Pancreas (tissue), 10 donors: ENCODE measurements around the gene ADAMTS14. TPM values are rescaled to one million over a fixed set of nuclear protein-coding genes. Genes with fewer than 3 reads are reported as not detected.

ENCODE experiments used
- ATAC-seq, 4 donors: fragments of 200-7000 bp; cut with Tn5 transposase; one replicate each; pipeline versions ENCODE4 v1.8.0 to v1.9.1; 2020; ENCODE audit warnings: mild to moderate bottlenecking in 4 of 4, moderate library complexity in 4 of 4
- DNase-seq, 6 donors: peaks; one replicate each; pipeline ENCODE4 v3.0.0-alpha.2; 2020
- FAIRE-seq: peaks from 2 replicates; lab custom pipeline; 2012; peaks lifted over from hg19 to GRCh38; lab: Jason Lieb, UNC
- H3K27ac ChIP-seq, 4 donors: fragments of 200-600 bp; sonication (generic); 1 replicate in 3 of 4; 2 replicates in 1 of 4; pipeline versions ENCODE4 v1.5.0 to v1.8.0; 2020
- H3K27me3 ChIP-seq, 4 donors: fragments of 200-600 bp; one replicate each; pipeline ENCODE4 v1.8.0; 2021
- H3K36me3 ChIP-seq, 3 donors: fragments of 200-600 bp; sonication (generic) in 1 of 3; one replicate each; pipeline versions ENCODE4 v1.5.0 to v1.8.0; 2020 to 2021
- H3K4me1 ChIP-seq, 3 donors: fragments of 200-600 bp; one replicate each; pipeline ENCODE4 v1.8.0; 2021
- H3K4me3 ChIP-seq, 4 donors: fragments of 200-600 bp; sonication (generic) in 2 of 4; one replicate each; pipeline versions ENCODE4 v1.5.0 to v1.8.0; 2020 to 2021
- H3K9me3 ChIP-seq, 4 donors: fragments of 200-600 bp; one replicate each; pipeline ENCODE4 v1.8.0; 2021
- CTCF ChIP-seq, 4 donors: fragments of 200-600 bp; sonication (generic) in 3 of 4; IDR thresholded peaks; one replicate each; pipeline versions ENCODE4 v1.5.0 to v1.8.0; 2021; ENCODE audit warnings: antibody characterized with exemption in 4 of 4
- WGBS, 2 donors: extraction: QIAGEN DNeasy Blood & Tissue Kit; methylation state at CpG; one replicate each; pipeline ENCODE4 v1.1.7; 2013; 5-methylcytosine and 5-hydroxymethylcytosine counted together
- intact Hi-C, 3 donors: fragments of 100-400 bp; cut with DNase I; formaldehyde crosslinking; loops; one replicate each; pipeline versions ENCODE4 v1.11.1 to v1.14.2; 2022
- polyA plus RNA-seq, 2 donors: library from polyadenylated mRNA; stranded (reverse); fragments of 200-250 nt; gene quantifications; one replicate each; pipeline ENCODE4 v1.2.3, GENCODE V29; 2013
- total RNA-seq, 6 donors: library from RNA; stranded (reverse); fragmentation: NEBNext Ultra II Directional in 4 of 6; extraction: Animal tissue kit (Norgen Biotek cat#: 25700) in 4 of 6; gene quantifications; one replicate each; pipeline versions ENCODE4 v1.2.1 to v1.2.4, GENCODE V29; 2021 to 2023
- donor health status: healthy with polysubstance abuse.
- donor health status: DM: no; HTN: no; CAD: no; lungs with moderate emphysema.
- donor health status: DM: no; HTN: no; CAD: no.
- donor health status: control.
- donor health status: control.
- donor health status: Bipolar disorder and iron deficiency.
- donor health status: DM: yes; HTN: yes; CAD: no.
- donor health status: DM: no; HTN: no; CAD: no.
- donor health status: DM: no; HTN: no; CAD: no.
- donor health status: DM: yes; HTN: yes; CAD: no.

The ADAMTS14 gene
- total and polyA plus RNA-seq, 8 donors: 0.06 to 2.2 (median 0.23) TPM; not detected in 2

DNA sequence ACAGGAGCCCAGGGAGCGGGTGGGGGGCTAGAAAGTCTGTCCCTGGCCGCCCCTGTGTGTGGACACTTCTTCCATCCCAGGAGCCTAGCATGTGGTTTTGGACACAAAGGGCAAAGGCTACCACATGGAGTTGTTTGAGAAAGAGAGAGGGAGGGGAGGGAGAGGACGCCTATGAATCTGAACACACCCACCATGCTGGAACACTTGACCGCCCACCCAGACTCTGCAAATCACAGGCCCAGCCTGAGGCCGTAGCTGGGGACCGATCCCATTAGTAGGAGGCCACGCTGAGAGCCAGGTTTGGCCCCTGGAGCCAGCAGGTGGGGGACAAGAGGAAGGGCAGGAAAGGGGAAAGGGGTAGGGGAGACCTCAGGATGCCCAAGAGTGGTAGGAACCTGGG is 39.6 kb downstream of the ADAMTS14 start:
- Histone ChIP-seq H3K27me3 (no peaks in the 10 kb centered on the region), H3K4me1 (no peaks in the 10 kb centered on the region), H3K4me3 (no peak overlapping the region), H3K36me3 (no peaks in the 10 kb centered on the region), H3K27ac (no peak overlapping the region), H3K9me3 (no peaks in the 10 kb centered on the region)
- FAIRE-seq (no peak), DNase-seq (no peak), ATAC-seq (no peak)
- intact Hi-C loops: no loop called here
- WGBS, 2 donors: 68 to 74% methylated on average over 7 of the region's 7 CpGs
- no peak for TF ChIP-seq CTCF (IDR thresholded peaks at IDR 0.05)

DNA sequence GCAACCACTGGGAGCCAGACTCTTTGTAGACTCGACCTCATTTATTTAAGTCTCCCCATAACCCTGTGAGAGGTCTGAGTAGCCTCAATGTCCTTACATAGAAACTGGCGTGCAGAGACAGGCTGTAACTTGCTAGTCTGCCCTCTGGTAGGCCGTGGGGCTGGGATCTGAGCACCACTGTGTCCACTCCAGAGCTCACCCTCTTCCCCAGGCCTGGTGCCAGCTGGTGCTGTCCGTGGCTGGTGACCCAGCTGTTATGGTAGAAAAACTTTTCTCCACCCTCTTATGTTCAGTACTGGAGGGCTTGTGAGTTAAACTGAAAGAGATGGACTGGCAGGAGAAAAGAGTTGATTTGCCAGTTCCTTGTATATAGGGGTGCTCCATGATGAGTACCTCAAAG is 41.9 kb downstream of the ADAMTS14 start:
- H3K27me3 ChIP-seq: no peaks in the 10 kb centered on the region
- no peak for TF ChIP-seq CTCF (IDR thresholded peaks at IDR 0.05)
- no peak for ATAC-seq
- H3K4me1 ChIP-seq: no peaks in the 10 kb centered on the region
- H3K36me3 ChIP-seq: no peaks in the 10 kb centered on the region
- WGBS, 2 donors: 63 to 70% methylated on average over 4 of the region's 4 CpGs
- DNase-seq: no peak
- H3K9me3 ChIP-seq: no peaks in the 10 kb centered on the region
- H3K27ac ChIP-seq: no peak overlapping the region
- no peak overlapping the region for H3K4me3 ChIP-seq
- no peak for FAIRE-seq
- intact Hi-C loops: no loop called here

DNA sequence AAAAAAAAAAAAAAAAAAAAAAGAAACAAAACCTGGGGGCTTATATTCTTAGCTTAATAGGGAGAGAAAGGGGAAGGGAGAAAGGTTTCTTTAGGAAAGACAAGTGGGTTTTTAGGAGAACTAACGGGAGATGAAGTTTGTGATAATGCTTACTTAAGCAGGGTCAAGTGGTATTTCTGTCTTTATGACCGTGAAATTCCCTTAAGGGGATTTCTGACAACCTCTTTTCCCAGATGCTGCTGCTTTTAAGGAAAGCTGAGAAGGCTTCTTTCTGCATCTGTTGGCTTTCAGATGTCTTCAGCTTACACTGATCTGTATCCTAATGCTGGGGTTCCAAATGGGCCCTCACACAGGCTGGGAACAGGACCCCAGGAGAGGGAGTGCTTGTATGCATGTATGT is 42.6 kb downstream of the ADAMTS14 start:
- Histone ChIP-seq H3K27ac (no peak overlapping the region), H3K27me3 (no peaks in the 10 kb centered on the region), H3K4me3 (no peak overlapping the region), H3K9me3 (no peaks in the 10 kb centered on the region), H3K36me3 (no peaks in the 10 kb centered on the region), H3K4me1 (no peaks in the 10 kb centered on the region)
- DNase-seq: no peak
- no peak for TF ChIP-seq CTCF (IDR thresholded peaks at IDR 0.05)
- 77 to 79% methylated on average over 2 of the region's 2 CpGs for WGBS, 2 donors
- intact Hi-C loops: no loop called here
- no peak for FAIRE-seq
- no peak for ATAC-seq

DNA sequence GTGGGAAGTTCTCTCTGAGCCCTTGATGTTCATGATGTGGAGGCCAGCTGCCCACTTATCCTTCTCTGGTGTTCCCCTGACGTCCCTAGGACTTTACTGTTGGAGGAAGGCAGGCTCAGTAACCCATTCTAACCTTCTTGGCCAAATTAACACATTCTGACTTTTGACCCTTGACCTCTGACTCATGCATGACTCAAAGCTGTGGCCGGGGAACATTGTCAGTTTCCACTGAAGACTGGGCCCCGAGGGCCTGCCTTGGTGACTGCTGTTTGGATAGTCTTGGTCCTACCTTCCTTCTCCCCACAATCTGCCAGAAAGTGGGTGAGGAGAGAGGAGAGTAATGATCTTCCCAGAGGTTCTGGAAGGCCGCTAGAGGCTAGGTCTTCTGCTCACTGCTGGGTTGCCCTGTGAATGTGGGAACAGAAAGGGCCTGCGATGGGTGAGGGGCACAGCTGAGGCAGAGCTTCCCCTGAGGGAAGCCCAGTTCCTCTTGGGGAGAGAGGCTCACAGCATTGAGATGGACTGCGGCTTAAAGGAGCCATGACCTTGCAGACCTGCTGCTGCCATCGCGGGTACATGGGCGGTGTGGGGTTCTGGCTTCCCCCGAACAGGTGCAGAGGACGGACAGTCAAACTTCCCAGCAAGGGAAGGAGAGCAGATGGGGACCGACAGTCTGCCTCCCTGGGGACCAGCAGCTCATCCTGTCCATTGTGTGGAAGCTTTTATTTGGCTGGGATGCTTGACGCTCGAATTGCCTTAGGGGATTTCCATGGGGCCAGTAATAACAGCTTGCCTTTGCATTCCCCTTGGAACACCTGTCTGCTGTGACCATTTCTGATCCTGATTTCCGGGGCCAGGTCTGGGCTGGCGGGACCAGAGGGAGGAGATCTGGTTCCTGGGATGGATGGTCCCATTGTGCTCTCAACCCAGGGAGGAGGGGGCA is 43.8 kb downstream of the ADAMTS14 start:
- Histone ChIP-seq H3K27ac (no peak overlapping the region), H3K36me3 (no peaks in the 10 kb centered on the region), H3K4me3 (no peak overlapping the region), H3K9me3 (no peaks in the 10 kb centered on the region), H3K27me3 (no peaks in the 10 kb centered on the region), H3K4me1 (no peaks in the 10 kb centered on the region)
- ATAC-seq: peak in 2 of 4 donors; percentile 32 to 57
- no peak for FAIRE-seq
- 73 to 76% methylated on average over 16 of the region's 16 CpGs for WGBS, 2 donors
- intact Hi-C loops: no loop called here
- DNase-seq: no peak
- TF ChIP-seq CTCF (IDR thresholded peaks at IDR 0.05): no peak
